D721Med (cell line): ENCODE results near the gene ZNF862.

Experiments used
- DNase-seq: peaks from one replicate; pipeline ENCODE4 v3.0.0; 2011; ENCODE audit warnings: low spot score; ENCODE audit not compliant: insufficient read length
- FAIRE-seq: peaks from 2 replicates; lab custom pipeline; 2011; peaks lifted over from hg19 to GRCh38; lab: Jason Lieb, UNC
- TF ChIP-seq, protein P1 (sequence below): IDR thresholded peaks from 2 replicates; pipeline ENCODE4 v1.5.1; 2012; ENCODE audit warnings: mild to moderate bottlenecking, control low read depth; ENCODE audit not compliant: insufficient read depth; ENCODE audit errors: missing control alignments

ZNF862 gene

DNA sequence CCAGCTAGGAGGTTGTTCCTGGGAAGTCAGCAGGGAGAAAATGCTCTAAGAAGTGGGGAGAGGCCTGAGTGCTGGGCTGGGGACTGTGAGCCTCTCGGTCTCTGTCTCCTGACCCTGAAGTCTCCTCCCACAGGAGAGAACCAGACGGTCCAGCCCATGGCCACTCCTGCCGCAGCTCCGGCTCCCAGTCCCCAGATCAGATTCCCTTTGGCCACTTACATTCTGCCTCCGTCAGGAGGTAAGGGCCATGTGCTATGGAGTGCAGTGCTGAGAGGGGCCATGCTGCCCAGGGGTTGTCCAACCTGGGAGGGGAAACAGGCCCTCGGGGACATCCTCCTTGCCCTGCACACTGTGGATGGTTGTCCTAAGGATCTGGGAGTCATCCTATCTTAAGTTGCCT lies 43.5 kb upstream of the ZNF862 start:
- FAIRE-seq: no peak
- TF ChIP-seq, protein P1, sequence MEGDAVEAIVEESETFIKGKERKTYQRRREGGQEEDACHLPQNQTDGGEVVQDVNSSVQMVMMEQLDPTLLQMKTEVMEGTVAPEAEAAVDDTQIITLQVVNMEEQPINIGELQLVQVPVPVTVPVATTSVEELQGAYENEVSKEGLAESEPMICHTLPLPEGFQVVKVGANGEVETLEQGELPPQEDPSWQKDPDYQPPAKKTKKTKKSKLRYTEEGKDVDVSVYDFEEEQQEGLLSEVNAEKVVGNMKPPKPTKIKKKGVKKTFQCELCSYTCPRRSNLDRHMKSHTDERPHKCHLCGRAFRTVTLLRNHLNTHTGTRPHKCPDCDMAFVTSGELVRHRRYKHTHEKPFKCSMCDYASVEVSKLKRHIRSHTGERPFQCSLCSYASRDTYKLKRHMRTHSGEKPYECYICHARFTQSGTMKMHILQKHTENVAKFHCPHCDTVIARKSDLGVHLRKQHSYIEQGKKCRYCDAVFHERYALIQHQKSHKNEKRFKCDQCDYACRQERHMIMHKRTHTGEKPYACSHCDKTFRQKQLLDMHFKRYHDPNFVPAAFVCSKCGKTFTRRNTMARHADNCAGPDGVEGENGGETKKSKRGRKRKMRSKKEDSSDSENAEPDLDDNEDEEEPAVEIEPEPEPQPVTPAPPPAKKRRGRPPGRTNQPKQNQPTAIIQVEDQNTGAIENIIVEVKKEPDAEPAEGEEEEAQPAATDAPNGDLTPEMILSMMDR: no peak
- DNase-seq: no peak

DNA sequence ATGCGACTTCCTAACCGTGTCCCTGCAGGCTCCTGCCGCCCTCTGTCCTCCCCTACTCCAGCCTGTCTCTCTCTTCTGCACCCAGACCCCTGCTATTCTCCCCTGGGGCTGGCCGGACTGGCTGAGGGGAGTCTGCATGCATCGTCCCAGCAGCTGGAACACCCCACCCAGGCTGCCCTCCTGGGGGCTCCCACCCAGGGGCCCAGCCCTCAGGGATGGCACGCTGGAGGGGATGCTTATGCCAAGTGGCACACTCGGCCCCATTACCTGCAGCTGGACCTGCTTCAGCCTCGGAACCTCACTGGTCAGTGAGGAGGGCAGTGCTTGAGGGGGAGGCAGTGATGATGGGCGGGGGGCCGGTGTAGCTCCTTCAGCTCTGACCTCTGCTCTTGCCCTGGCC lies 43.0 kb upstream of the ZNF862 start:
- FAIRE-seq: no peak

DNA sequence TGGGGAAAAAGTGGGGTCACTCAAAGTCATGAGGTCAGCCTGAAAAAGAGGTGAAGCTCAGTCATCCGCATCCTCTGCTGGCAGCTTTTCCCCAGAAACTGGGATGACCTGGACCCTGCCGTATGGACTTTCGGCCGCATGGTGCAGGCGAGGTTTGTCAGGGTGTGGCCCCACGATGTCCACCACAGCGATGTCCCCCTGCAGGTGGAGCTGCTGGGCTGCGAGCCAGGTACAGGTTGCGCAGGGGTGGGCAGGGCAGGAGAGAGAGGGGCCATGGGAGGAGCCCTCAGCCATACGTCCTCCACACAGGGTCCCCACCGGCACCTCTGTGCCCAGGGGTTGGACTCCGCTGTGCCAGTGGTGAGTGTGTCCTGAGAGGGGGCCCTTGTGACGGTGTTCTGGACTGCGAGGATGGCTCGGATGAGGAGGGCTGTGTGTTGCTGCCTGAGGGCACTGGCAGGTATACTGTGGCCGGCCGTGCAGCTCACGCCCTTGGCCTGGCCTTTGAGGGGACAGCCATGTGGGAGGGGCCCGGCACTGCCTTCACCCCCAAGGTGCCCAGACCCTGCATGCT lies 41.8 kb upstream of the ZNF862 start:
- TF ChIP-seq, protein P1: no peak
- FAIRE-seq: no peak
- DNase-seq: no peak

More for the DNA sequence above, 43.0 kb upstream of the ZNF862 start:
- TF ChIP-seq, protein P1: no peak
- no peak for DNase-seq

DNA sequence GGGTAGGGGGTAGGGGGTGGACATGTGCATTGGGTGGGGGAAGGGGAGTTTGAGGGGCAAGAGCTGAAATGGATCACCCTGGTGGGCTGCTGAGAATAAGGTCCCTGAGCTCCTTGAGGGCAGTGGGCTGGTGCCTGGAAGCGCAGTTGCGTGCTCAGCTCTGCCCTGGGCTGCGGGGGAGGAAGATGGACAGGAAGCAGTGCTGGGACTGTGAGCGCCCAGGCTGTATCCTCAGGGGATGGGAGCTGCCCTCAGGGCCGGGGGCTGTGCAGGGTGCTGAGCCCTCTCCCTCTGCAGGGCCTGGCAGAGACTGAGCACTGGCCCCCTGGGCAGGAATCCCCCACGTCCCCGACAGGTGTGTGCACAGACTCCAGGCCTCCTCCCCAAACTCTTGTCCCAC lies 40.4 kb upstream of the ZNF862 start:
- DNase-seq (no peak), FAIRE-seq (no peak)
- TF ChIP-seq, protein P1: no peak

DNA sequence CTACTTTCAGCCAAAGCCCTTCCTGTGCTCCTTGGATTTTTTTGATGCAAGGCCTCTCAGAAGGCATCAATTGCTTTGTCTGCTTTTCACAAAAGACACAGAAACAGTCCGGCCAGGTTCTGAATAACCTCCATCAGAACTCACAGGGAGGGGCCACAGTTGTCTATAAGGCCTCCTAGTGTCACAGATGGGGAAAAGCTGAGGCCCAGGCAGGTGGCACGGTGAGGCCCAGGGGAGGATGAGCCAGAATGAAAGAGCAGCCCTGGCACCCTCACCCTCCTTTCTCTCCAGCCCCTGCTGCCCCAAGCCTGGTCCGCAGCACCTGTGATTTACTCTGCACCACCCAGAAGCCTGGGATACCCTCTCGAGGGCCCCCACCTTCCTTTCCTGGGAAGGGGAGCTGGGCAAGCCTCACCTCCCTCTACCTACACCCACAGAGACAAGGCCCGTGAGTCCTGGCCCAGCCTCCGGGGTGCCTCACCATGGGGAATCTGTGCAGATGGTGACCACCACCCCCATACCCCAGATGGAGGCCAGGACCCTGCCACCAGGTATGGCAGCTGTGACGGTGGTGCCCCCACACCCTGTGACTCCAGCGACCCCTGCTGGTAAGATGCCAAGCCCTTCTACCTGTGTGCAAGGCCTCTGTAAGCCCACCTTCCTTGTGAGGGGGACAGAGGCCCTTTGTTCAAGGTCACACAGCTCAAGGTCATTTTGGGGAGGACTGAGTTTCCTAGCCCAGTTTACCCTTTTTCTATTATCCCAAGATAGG lies 38.6 kb upstream of the ZNF862 start:
- DNase-seq (peak; percentile 80), FAIRE-seq (no peak)
- TF ChIP-seq, protein P1: peak; percentile 35

DNA sequence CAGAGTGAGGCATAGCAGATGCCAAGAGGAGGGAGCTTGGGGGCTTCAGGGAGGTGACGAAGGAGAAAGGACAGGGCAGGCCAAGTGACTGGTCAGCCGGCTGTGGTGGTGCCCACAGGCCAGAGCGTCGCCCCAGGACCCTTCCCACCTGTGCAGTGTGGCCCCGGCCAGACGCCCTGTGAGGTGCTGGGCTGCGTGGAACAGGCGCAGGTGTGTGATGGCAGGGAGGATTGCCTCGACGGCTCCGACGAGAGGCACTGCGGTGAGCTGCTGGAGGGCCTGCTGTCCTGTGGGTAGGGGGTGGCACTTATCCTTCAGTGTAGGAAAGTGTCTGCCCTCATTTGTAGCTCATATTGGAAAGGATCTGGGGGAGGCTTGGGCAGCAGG lies 38.0 kb upstream of the ZNF862 start:
- FAIRE-seq: no peak
- DNase-seq: no peak

More for the DNA sequence above, 38.0 kb upstream of the ZNF862 start:
- TF ChIP-seq, protein P1: no peak
